K562 (cell line): ENCODE results near the gene DARS1.

Source experiments
- CBX3 ChIP-seq, 2 experiments: IDR thresholded peaks; 1 replicate in 1 of 2; 2 replicates in 1 of 2; pipeline ENCODE4 v1.6.1; 2012; ENCODE audit warnings: inconsistent platforms in 2 of 2, low read length in 2 of 2, borderline replicate concordance in 1 of 2, control low read depth in 1 of 2
- CTCF ChIP-seq, 3 experiments: IDR thresholded peaks in 2 of 3; conservative IDR thresholded peaks in 1 of 3; 2 replicates each; pipeline ENCODE4 v1.5.1; 2011 to 2012; ENCODE audit warnings: low read length in 3 of 3, mild to moderate bottlenecking in 3 of 3, control low read depth in 2 of 3, improper control_type of control experiment in 1 of 3, inconsistent platforms in 1 of 3, low read depth in 1 of 3, mixed read lengths in 1 of 3, moderate library complexity in 1 of 3; ENCODE audit not compliant: insufficient read depth in 2 of 3
- ETV1 ChIP-seq: fragments of 450-650 bp; conservative IDR thresholded peaks from 2 replicates; pipeline ENCODE4 v1.6.1; 2016; ENCODE audit warnings: missing genetic modification characterization, control low read depth, low read depth, missing compliant biosample characterization
- FOSL1 ChIP-seq: fragments of 200-800 bp; sonication (Bioruptor generic); conservative IDR thresholded peaks from 2 replicates; pipeline ENCODE4 v1.6.1; 2016; ENCODE audit warnings: missing genetic modification characterization, missing compliant biosample characterization
- POLR2AphosphoS2 ChIP-seq: IDR thresholded peaks from 2 replicates; pipeline ENCODE4 v1.6.1; 2012; ENCODE audit warnings: low read length, improper control_type of control experiment
- SAFB ChIP-seq: fragments of 200-400 bp; formaldehyde crosslinking; IDR thresholded peaks from 2 replicates; pipeline ENCODE4 v1.6.1; 2017; ENCODE audit warnings: low read depth, low read length, borderline replicate concordance
- SMARCA4 ChIP-seq: fragments of 450-650 bp; IDR thresholded peaks from 2 replicates; pipeline ENCODE4 v1.6.1; 2016
- YBX1 ChIP-seq: fragments of 450-650 bp; IDR thresholded peaks from 2 replicates; pipeline ENCODE4 v1.7.1; 2016; ENCODE audit warnings: mild to moderate bottlenecking
- ZNF354B ChIP-seq: fragments of 250-450 bp; sonication (Bioruptor Pico); IDR thresholded peaks from 2 replicates; pipeline ENCODE4 v1.4.0; 2020
- TF ChIP-seq, protein P1 (sequence below): fragments of 250-450 bp; sonication (Bioruptor Pico); IDR thresholded peaks from 2 replicates; pipeline ENCODE4 v1.5.1; 2021; ENCODE audit warnings: mild to moderate bottlenecking

- TF ChIP-seq, protein P1, sequence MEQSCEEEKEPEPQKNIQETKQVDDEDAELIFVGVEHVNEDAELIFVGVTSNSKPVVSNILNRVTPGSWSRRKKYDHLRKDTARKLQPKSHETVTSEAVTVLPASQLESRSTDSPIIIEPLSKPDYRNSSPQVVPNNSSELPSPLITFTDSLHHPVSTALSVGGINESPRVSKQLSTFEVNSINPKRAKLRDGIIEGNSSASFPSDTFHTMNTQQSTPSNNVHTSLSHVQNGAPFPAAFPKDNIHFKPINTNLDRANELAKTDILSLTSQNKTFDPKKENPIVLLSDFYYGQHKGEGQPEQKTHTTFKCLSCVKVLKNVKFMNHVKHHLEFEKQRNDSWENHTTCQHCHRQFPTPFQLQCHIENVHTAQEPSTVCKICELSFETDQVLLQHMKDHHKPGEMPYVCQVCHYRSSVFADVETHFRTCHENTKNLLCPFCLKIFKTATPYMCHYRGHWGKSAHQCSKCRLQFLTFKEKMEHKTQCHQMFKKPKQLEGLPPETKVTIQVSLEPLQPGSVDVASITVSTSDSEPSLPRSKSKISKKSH (CRISPR knock-in tag) = no peak
- no peak for TF ChIP-seq ETV1 (tag)
- TF ChIP-seq CTCF (IDR thresholded peaks at IDR 0.05 in 2 of 3, conservative IDR thresholded peaks at IDR 0.05 in 1 of 3; ENCODE audit: insufficient read depth in 2 of 3, low read depth in 1 of 3, low read length in 3 of 3) = no peak
- TF ChIP-seq YBX1 = no peak
- no peak for TF ChIP-seq ZNF354B (CRISPR knock-in tag)
- no peak for TF ChIP-seq SAFB
- TF ChIP-seq POLR2AphosphoS2 = no peak
- TF ChIP-seq FOSL1 (tag) = no peak
- TF ChIP-seq CBX3 (IDR thresholded peaks at IDR 0.05; ENCODE audit: borderline replicate concordance in 1 of 2, low read length in 2 of 2) = no peak
- TF ChIP-seq SMARCA4 = no peak
Observed at GRCh38 chr2:135960150-135960549, 25.3 kb downstream of the DARS1 start.
